Neural crest cell (in vitro differentiated cells): Measurements from ENCODE around the gene ST3GAL3. TPM values are rescaled to one million over a fixed set of nuclear protein-coding genes. Genes with fewer than 3 reads are reported as not detected.
A peak's percentile ranks its signal among the peaks of the same experiment; 100 is the strongest.

Source experiments
- DNase-seq: peaks from one replicate; pipeline ENCODE4 v3.0.0; 2021; ENCODE audit warnings: low read depth, mixed read lengths, low spot score
- H3K27ac Mint-ChIP-seq: one replicate; pipeline ENCODE4 v1.8.0; 2021; ENCODE audit warnings: mild to moderate bottlenecking, mixed read lengths; ENCODE audit not compliant: unreplicated experiment
- H3K27me3 Mint-ChIP-seq: 2 replicates; pipeline ENCODE4 v1.8.0; 2021; ENCODE audit warnings: low read depth, mild to moderate bottlenecking, mixed read lengths
- H3K36me3 Mint-ChIP-seq: 2 replicates; pipeline ENCODE4 v1.8.0; 2021; ENCODE audit warnings: low read depth, mild to moderate bottlenecking, mixed read lengths
- H3K4me1 Mint-ChIP-seq: 2 replicates; pipeline ENCODE4 v1.8.0; 2021; ENCODE audit warnings: mixed read lengths
- H3K4me3 Mint-ChIP-seq: one replicate; pipeline ENCODE4 v1.8.0; 2021; ENCODE audit warnings: mild to moderate bottlenecking, mixed read lengths
- H3K9me3 Mint-ChIP-seq: 2 replicates; pipeline ENCODE4 v1.8.0; 2021; ENCODE audit warnings: mixed read lengths
- CTCF ChIP-seq: fragments of 200-600 bp; sonication (generic); conservative IDR thresholded peaks from 2 replicates; pipeline ENCODE4 v1.5.0; 2021; ENCODE audit warnings: antibody characterized with exemption, mild to moderate bottlenecking
- total RNA-seq: library from RNA; stranded (reverse); gene quantifications from 2 replicates; pipeline ENCODE4 v1.2.1, GENCODE V29; 2021

ST3GAL3 gene
- total RNA-seq, 1 donor from 2014 or later, result 37.4 TPM

GRCh38 chr1:43968348-43968948 is 261.1 kb downstream of the ST3GAL3 start:
- Mint-ChIP-seq H3K9me3 (no peaks in the 10 kb centered on the region), H3K27ac (no peak overlapping the region), H3K27me3 (no peaks in the 10 kb centered on the region), H3K4me1 (peaks cover 19% of the 10 kb centered on the region), H3K4me3 (peak overlapping the region; percentile 58), H3K36me3 (no peaks in the 10 kb centered on the region)
- no peak for TF ChIP-seq CTCF
- DNase-seq, result peak; percentile 57

DNA sequence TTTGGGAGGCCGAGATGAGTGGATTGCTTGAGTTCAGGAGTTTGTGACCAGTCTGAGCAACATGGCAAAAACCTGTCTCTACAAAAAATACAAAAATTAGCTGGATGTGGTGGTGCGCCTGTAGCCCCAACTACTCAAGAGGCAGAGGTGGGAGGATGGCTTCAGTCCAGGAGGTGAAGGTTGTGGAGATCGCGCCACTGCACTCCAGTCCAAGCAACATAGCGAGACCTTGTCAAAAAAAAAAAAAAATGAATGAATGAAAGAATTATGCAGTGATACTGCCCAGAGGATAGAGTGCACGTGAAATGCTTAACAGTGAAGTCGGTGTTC is 262.0 kb downstream of the ST3GAL3 start:
- Mint-ChIP-seq H3K27ac (no peak overlapping the region), H3K27me3 (no peaks in the 10 kb centered on the region), H3K4me3 (peak overlapping the region; percentile 98), H3K9me3 (no peaks in the 10 kb centered on the region), H3K4me1 (peaks cover 27% of the 10 kb centered on the region), H3K36me3 (no peaks in the 10 kb centered on the region)
- no peak for DNase-seq
- no peak for TF ChIP-seq CTCF

DNA sequence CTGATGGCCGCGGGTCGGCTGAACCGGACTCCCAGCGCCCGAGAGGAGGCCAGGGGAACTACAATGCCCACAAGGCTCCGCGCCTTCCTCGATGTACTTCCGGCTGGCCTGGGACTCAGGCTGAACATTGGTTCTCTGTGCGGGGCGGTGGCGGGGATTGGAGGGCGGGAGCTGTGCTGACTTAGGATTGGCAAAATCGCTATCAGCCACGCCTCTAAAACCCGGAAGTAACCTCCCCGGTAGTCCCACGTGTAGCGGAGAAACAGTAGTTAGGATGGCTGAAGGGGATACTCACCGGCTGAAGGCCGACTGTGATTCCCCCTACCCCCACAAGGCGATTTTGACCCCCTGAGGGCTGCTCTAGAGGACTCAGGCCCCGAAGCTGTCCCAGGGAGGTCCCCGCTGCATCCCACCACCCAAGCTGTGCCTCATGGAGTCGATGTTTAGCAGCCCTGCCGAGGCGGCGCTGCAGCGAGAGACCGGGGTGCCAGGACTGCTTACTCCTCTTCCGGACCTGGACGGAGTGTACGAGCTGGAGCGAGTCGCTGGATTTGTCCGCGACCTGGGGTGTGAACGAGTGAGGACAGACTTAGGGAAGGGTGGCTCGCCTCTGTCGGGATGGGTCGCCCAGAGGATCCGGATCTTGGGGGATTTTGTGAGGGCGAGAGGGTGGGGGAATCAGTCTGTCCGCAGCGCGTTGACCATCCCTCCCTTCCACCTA is 262.6 kb downstream of the ST3GAL3 start, which contains the start of gene DPH2:
TSS of gene DPH2 (plus strand) at position 265 of the 721 bp plus-strand sequence. CDS start at position 431, 166 bp downstream.
- TF ChIP-seq CTCF, result no peak
- Mint-ChIP-seq H3K4me1 (peaks cover 30% of the 10 kb centered on the region), H3K27me3 (no peaks in the 10 kb centered on the region), H3K9me3 (no peaks in the 10 kb centered on the region), H3K4me3 (peak within 1 kb of the TSS; percentile 98), H3K27ac (peak within 1 kb of the TSS; percentile 94), H3K36me3 (no peaks in the 10 kb centered on the region)
- DNase-seq, result peak; percentile 88

DNA sequence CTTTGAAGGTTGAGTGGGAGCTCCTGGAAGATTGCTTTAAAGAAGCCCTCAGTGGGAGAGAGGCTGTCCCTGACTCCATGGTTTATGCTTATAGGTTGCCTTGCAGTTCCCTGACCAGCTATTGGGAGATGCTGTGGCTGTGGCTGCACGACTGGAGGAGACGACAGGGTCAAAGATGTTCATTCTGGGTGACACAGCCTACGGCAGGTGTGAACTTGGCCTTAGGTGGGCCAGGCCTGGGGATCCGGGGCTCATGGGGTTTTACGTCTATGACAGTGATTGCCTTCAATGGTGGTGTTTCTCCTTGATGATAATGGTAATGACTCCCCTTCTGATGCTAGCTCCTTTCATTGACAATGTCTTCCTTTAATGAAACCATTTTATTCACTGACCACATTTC is 263.2 kb downstream of the ST3GAL3 start:
- Mint-ChIP-seq H3K27ac (peak overlapping the region; percentile 94), H3K27me3 (no peaks in the 10 kb centered on the region), H3K4me3 (peak overlapping the region; percentile 98)

GRCh38 chr1:43970911-43971310 is 263.6 kb downstream of the ST3GAL3 start:
- Mint-ChIP-seq H3K4me1 (peaks cover 33% of the 10 kb centered on the region), H3K27me3 (no peaks in the 10 kb centered on the region), H3K9me3 (no peaks in the 10 kb centered on the region), H3K4me3 (peak overlapping the region; percentile 98), H3K36me3 (no peaks in the 10 kb centered on the region), H3K27ac (no peak overlapping the region)
- no peak for DNase-seq
- TF ChIP-seq CTCF, result no peak

More for the DNA sequence above, 263.2 kb downstream of the ST3GAL3 start:
- no peak for TF ChIP-seq CTCF
- DNase-seq, result no peak
- Mint-ChIP-seq H3K4me1 (peaks cover 30% of the 10 kb centered on the region), H3K36me3 (no peaks in the 10 kb centered on the region), H3K9me3 (no peaks in the 10 kb centered on the region)
